GM12878 (cell line): ENCODE data around the gene SPEG. TPM values are rescaled to one million over a fixed set of nuclear protein-coding genes. Genes with fewer than 3 reads are reported as not detected.

Source experiments
- ATAC-seq: fragments of 200-7000 bp; cut with Tn5 transposase; 3 replicates; pipeline ENCODE4 v1.9.1; 2020; ENCODE audit warnings: mild to moderate bottlenecking, moderate library complexity
- BruUV-seq: library from RNA; stranded (reverse); fragments of 400-500 nt; replicated peaks from 2 replicates; lab custom pipeline; 2021; lab: Mats Ljungman, UMichigan
- CTCF ChIA-PET: fragments of 300-600 bp; sonication (Branson Sonifier 250); formaldehyde crosslinking; extraction: SDS; loops from one replicate; lab custom pipeline; 2021; ENCODE audit warnings: inconsistent platforms; lab: Yijun Ruan, JAX
- POLR2A ChIA-PET: fragments of 350-600 bp; formaldehyde crosslinking; extraction: SDS; loops from one replicate; lab custom pipeline; 2021; ENCODE audit warnings: inconsistent platforms; lab: Charles Lee
- RAD21 ChIA-PET: fragments of 300-600 bp; sonication (Branson Sonifier 250); formaldehyde crosslinking; loops from one replicate; lab custom pipeline; 2023; ENCODE audit warnings: antibody characterized with exemption; ENCODE audit not compliant: unreplicated experiment; lab: Charles Lee
- SMC1A ChIA-PET: fragments of 300-600 bp; sonication (Branson Sonifier 250); formaldehyde crosslinking; loops from one replicate; lab custom pipeline; 2023; ENCODE audit not compliant: unreplicated experiment, uncharacterized antibody; lab: Charles Lee
- DNase-seq: peaks from one replicate; pipeline ENCODE4 v3.0.0-alpha.2; 2011; ENCODE audit warnings: low read depth, low spot score
- FAIRE-seq: peaks from 3 replicates; lab custom pipeline; 2011; peaks lifted over from hg19 to GRCh38; lab: Jason Lieb, UNC
- H2AFZ ChIP-seq: 2 replicates; pipeline ENCODE4 v1.6.0; 2011; ENCODE audit warnings: low read depth, low read length, control low read depth; ENCODE audit not compliant: control insufficient read depth
- H3K27ac ChIP-seq: 2 replicates; pipeline ENCODE4 v1.5.1; 2011; ENCODE audit warnings: control low read depth; ENCODE audit not compliant: control insufficient read depth, insufficient read depth
- H3K27me3 ChIP-seq, 2 experiments: replicated peaks in 1 of 2; 2 replicates each; pipeline versions ENCODE4 v1.6.0 to v1.6.1; 2011; ENCODE audit warnings: low read length in 1 of 2; ENCODE audit not compliant: control insufficient read depth in 2 of 2, insufficient read depth in 2 of 2
- H3K36me3 ChIP-seq, 2 experiments: 2 replicates each; pipeline ENCODE4 v1.5.1; 2011; ENCODE audit warnings: low read length in 1 of 2; ENCODE audit not compliant: control insufficient read depth in 2 of 2, insufficient read depth in 2 of 2
- H3K4me1 ChIP-seq: 2 replicates; pipeline ENCODE4 v1.6.1; 2011; ENCODE audit warnings: mild to moderate bottlenecking, low read length, moderate library complexity, mixed read lengths; ENCODE audit not compliant: control insufficient read depth, insufficient read depth
- H3K4me2 ChIP-seq: 2 replicates; pipeline ENCODE4 v1.6.0; 2011; ENCODE audit warnings: control low read depth; ENCODE audit not compliant: control insufficient read depth, insufficient read depth
- H3K4me3 ChIP-seq: fragments of 200-600 bp; sonication (generic); 2 replicates; pipeline ENCODE4 v1.5.1; 2016
- H3K79me2 ChIP-seq: 2 replicates; pipeline ENCODE4 v1.6.0; 2011; ENCODE audit warnings: low read length; ENCODE audit not compliant: control insufficient read depth, insufficient read depth
- H3K9ac ChIP-seq: 2 replicates; pipeline ENCODE4 v1.8.0; 2011; ENCODE audit warnings: low read length, control low read depth, mixed read lengths; ENCODE audit not compliant: control insufficient read depth, insufficient read depth
- H3K9me3 ChIP-seq: replicated peaks from 3 replicates; pipeline ENCODE4 v1.5.1; 2011; ENCODE audit warnings: mild to moderate bottlenecking, low read length; ENCODE audit not compliant: control insufficient read depth, insufficient read depth
- H4K20me1 ChIP-seq: 2 replicates; pipeline ENCODE4 v1.6.0; 2011; ENCODE audit not compliant: control insufficient read depth, insufficient read depth
- WGBS: methylation state at CpG from one replicate; pipeline ENCODE4 v1.1.6; 2016; ENCODE audit warnings: low lambda C conversion rate; ENCODE audit not compliant: insufficient replicate concordance, insufficient coverage; ENCODE audit errors: missing lambda C conversion rate; 5-methylcytosine and 5-hydroxymethylcytosine counted together
- in situ Hi-C: fragments of 300-500 bp; cut with MboI; formaldehyde crosslinking; loops from 9 replicates; pipeline ENCODE4 v1.14.3; 2018; ENCODE audit warnings: mixed read lengths
- intact Hi-C: fragments of 100-400 bp; cut with micrococcal nuclease; formaldehyde crosslinking; loops from one replicate; pipeline ENCODE4 v1.14.2; 2022; ENCODE audit not compliant: unreplicated experiment
- polyA plus RNA-seq, 11 experiments: library from polyadenylated mRNA; depleted of rRNA in 4 of 11; unstranded in 6 of 11; stranded (reverse) in 5 of 11; fragments of >200 nt; fragmentation: Nextera tagmentation in 4 of 11; fragmentation: Illumina TruSeq in 1 of 11; extraction: Ambion mirVana in 4 of 11; extraction: Trizol in 1 of 11; gene quantifications; 1 replicate in 1 of 11; 2 replicates in 10 of 11; pipeline versions ENCODE4 v1.2.1 to v1.2.3, GENCODE V29; 2011 to 2016; ENCODE audit warnings: inconsistent platforms in 2 of 11, missing spikeins in 2 of 11, low read depth in 1 of 11
- total RNA-seq, 4 experiments: library from RNA; depleted of rRNA in 3 of 4; stranded (reverse); fragments of >200 nt in 3 of 4; fragmentation: Illumina TruSeq in 1 of 4; extraction: Trizol in 1 of 4; gene quantifications; 2 replicates each; pipeline versions ENCODE4 v1.2.1 to v1.2.3, GENCODE V29; 2013 to 2021
- TF ChIP-seq, protein P1 (sequence below): fragments of 450-650 bp; IDR thresholded peaks from 2 replicates; pipeline ENCODE4 v1.6.1; 2017; ENCODE audit warnings: mild to moderate bottlenecking, moderate library complexity
- TF ChIP-seq, protein P2 (sequence below): fragments of 450-650 bp; IDR thresholded peaks from 2 replicates; pipeline ENCODE4 v1.6.1; 2017; ENCODE audit warnings: antibody characterized with exemption, mild to moderate bottlenecking, moderate library complexity

The SPEG gene
- total and polyA plus RNA-seq, 10 of the 15 experiments (the other 5 are each of a cell fraction or from before 2014, with no cell fraction given) = 0.03 to 0.28 TPM; not detected in 8

DNA sequence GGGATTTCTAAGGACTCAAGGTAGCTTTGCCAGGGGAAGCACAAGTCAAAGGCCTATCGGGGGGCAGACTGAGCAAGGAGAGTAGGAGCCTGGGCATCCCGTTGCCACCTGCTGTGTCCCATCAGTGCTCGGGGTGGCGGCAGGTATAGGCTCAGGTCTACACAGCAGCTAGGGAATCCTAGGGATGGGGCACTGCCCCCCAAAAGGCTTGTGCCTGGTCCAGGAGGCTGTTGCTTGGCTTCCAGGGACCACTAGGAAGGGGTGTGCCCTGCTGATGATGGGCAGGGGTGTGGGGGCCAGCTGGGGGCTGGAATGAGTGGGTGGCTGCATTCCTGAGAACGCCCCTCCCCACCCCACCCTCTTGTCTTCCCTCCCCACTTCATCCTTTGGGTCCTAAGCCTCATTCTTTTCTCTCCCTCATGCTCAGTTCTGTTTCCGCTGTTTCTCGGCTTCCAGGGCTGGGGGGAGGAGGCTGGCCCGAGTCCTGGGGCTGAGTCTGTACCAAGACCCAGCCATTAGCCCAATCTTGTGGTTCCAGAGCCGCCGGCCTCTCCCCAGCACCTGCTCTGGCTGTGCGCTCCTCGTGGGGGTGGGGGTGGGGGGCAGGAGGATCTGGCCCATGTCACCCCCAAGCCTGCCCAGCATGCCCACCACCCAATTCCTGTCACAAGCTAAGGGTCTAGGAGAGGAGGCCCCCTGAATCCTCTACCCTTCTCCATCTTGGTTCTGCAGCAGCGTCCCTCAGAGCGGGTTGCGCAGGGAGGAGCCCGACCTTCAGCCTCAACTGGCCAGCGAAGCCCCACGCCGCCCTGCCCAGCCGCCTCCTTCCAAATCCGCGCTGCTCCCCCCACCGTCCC lies 12.8 kb downstream of the SPEG start:
- 67% methylated on average over 17 of the region's 23 CpGs for WGBS
- intact Hi-C loops (no loop called here), in situ Hi-C loops (no loop called here)
- no peaks in the 10 kb centered on the region for H3K79me2 ChIP-seq
- DNase-seq (no peak), ATAC-seq (no peak), FAIRE-seq (no peak)
- no peak overlapping the region for H3K4me2 ChIP-seq
- H4K20me1 ChIP-seq = no peaks in the 10 kb centered on the region
- H2AFZ ChIP-seq = no peak overlapping the region
- TF ChIP-seq, protein P1, sequence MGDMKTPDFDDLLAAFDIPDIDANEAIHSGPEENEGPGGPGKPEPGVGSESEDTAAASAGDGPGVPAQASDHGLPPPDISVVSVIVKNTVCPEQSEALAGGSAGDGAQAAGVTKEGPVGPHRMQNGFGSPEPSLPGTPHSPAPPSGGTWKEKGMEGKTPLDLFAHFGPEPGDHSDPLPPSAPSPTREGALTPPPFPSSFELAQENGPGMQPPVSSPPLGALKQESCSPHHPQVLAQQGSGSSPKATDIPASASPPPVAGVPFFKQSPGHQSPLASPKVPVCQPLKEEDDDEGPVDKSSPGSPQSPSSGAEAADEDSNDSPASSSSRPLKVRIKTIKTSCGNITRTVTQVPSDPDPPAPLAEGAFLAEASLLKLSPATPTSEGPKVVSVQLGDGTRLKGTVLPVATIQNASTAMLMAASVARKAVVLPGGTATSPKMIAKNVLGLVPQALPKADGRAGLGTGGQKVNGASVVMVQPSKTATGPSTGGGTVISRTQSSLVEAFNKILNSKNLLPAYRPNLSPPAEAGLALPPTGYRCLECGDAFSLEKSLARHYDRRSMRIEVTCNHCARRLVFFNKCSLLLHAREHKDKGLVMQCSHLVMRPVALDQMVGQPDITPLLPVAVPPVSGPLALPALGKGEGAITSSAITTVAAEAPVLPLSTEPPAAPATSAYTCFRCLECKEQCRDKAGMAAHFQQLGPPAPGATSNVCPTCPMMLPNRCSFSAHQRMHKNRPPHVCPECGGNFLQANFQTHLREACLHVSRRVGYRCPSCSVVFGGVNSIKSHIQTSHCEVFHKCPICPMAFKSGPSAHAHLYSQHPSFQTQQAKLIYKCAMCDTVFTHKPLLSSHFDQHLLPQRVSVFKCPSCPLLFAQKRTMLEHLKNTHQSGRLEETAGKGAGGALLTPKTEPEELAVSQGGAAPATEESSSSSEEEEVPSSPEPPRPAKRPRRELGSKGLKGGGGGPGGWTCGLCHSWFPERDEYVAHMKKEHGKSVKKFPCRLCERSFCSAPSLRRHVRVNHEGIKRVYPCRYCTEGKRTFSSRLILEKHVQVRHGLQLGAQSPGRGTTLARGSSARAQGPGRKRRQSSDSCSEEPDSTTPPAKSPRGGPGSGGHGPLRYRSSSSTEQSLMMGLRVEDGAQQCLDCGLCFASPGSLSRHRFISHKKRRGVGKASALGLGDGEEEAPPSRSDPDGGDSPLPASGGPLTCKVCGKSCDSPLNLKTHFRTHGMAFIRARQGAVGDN = no peak
- TF ChIP-seq, protein P2, sequence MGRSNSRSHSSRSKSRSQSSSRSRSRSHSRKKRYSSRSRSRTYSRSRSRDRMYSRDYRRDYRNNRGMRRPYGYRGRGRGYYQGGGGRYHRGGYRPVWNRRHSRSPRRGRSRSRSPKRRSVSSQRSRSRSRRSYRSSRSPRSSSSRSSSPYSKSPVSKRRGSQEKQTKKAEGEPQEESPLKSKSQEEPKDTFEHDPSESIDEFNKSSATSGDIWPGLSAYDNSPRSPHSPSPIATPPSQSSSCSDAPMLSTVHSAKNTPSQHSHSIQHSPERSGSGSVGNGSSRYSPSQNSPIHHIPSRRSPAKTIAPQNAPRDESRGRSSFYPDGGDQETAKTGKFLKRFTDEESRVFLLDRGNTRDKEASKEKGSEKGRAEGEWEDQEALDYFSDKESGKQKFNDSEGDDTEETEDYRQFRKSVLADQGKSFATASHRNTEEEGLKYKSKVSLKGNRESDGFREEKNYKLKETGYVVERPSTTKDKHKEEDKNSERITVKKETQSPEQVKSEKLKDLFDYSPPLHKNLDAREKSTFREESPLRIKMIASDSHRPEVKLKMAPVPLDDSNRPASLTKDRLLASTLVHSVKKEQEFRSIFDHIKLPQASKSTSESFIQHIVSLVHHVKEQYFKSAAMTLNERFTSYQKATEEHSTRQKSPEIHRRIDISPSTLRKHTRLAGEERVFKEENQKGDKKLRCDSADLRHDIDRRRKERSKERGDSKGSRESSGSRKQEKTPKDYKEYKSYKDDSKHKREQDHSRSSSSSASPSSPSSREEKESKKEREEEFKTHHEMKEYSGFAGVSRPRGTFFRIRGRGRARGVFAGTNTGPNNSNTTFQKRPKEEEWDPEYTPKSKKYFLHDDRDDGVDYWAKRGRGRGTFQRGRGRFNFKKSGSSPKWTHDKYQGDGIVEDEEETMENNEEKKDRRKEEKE = no peak
- H3K27ac ChIP-seq = no peak overlapping the region
- no TSS peak for BruUV-seq
- ChIA-PET RAD21 (no interaction called here), POLR2A (interaction anchor here (0.6 to 0.7 kb wide), 2 partner anchors 15 to 241 kb away, joined by 4 to 5 read pairs; no protein-coding TSS in a partner anchor), CTCF (no interaction called here), SMC1A (no interaction called here)
- no peak overlapping the region for H3K9ac ChIP-seq
- H3K4me1 ChIP-seq = no peaks in the 10 kb centered on the region
- H3K27me3 ChIP-seq = peaks cover 4 to 13% of the 10 kb centered on the region in 2 experiments; a peak in 3 of 4 replicates
- H3K9me3 ChIP-seq = no peaks in the 10 kb centered on the region
- no peaks in the 10 kb centered on the region for H3K36me3 ChIP-seq
- no peak overlapping the region for H3K4me3 ChIP-seq
